ENCODE results near the gene ZBP1.
A peak's percentile ranks its signal among the peaks of the same experiment; 100 is the strongest.

ZBP1 gene

DNA sequence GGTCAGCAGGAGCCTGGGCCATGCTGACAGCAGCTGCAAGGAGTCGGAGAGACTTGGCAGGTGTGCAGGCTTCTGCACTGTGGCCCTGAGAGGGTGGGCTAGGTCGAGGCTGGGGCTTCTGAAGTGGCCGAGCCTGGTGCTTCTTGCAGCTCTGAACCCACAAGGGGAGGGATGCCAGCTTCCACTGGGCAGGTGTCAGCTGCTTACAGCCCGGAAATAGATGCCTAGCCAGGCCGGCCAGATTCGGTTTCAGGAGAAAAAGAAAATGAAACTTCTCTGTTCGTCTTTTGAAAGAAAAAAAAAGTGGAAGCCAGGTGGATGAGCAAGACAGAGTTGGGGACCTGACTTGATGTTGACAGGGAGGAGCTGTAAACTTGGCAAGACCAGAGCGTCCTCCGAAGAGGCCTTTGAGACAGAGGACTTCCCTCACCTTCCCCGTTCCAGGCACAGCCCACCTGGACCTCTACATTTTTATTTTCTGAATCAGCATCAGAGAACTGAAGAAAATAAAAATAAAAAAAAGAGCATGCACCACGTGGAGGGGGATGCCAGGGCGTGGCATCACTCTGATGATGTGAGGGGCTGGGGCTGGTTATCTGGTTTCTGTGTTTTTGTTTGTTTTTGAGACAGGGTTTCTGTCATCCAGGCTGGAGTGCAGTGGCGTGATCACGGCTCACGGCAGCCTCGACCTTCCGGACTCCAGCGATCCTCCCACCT is at the start of gene ZBP1:
TSS of gene ZBP1 (minus strand) at position 153 of the 717 bp plus-strand sequence. CDS start at position 22, 131 bp downstream.
- Mint-ChIP-seq H3K36me3 (ENCODE audit: low read depth) (peaks cover 8% of the 10 kb centered on the region), H3K27me3 (no peaks in the 10 kb centered on the region), H3K4me3 (peak within 1 kb of the TSS; percentile 75), H3K27ac (peak within 1 kb of the TSS; percentile 90), H3K4me1 (ENCODE audit: low read depth) (peaks cover 60% of the 10 kb centered on the region), H3K9me3 (peaks cover 5% of the 10 kb centered on the region)

- Mint-ChIP-seq H3K4me1 (ENCODE audit: low read depth) (peaks cover 15% of the 10 kb centered on the region), H3K27me3 (no peaks in the 10 kb centered on the region), H3K4me3 (no peak overlapping the region), H3K9me3 (no peaks in the 10 kb centered on the region), H3K27ac (no peak overlapping the region), H3K36me3 (ENCODE audit: low read depth) (no peaks in the 10 kb centered on the region)
Measured at GRCh38 chr20:57669632-57670031, 49.4 kb upstream of the ZBP1 start.

DNA sequence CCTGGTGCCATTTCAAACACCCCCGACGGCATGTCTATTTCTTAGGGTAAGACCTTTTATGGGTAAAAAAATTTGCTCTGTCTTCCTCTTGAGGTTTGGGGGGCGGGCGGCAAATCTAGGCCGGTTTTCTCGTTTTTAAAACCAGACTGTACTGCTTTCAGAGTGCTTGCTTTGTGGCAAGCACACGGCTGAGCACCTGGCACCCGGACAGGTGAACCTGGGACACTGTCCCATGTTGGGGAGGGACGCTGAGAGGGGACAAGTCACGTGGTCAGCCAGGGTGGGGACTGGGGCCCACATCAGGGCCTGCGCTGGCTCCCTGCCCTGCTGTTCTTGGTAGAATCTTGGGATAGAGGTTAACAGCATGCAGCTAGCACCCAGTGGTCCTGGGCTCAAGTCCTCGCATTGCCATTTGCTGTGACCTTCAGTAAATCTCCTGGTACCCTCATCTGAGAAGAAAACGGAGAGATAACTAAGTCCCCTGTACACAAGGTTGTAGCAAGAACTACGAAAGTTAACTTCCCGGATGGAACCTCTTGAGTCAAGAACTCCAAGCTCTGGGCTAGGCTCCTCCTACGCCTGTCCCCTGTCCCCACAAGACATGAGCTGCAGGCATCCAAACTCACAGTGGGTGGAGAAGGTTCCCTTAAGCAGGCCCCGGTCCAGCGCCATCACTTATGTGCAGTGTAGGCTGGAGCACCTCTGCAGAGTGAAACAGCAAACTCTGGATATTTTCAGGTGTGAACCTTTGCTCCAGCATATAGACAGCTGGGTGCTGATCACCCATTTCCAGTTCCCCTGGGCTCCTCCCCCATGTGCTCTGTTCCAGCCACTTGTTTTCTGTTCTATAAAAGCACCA is 47.9 kb upstream of the ZBP1 start:
- Mint-ChIP-seq H3K27ac (no peak overlapping the region), H3K4me1 (ENCODE audit: low read depth) (peaks cover 15% of the 10 kb centered on the region), H3K9me3 (no peaks in the 10 kb centered on the region), H3K4me3 (no peak overlapping the region), H3K27me3 (no peaks in the 10 kb centered on the region), H3K36me3 (ENCODE audit: low read depth) (no peaks in the 10 kb centered on the region)

- Mint-ChIP-seq H3K27me3 (no peaks in the 10 kb centered on the region), H3K9me3 (no peaks in the 10 kb centered on the region), H3K4me3 (no peak overlapping the region), H3K36me3 (ENCODE audit: low read depth) (no peaks in the 10 kb centered on the region), H3K4me1 (ENCODE audit: low read depth) (peaks cover 15% of the 10 kb centered on the region), H3K27ac (no peak overlapping the region)
Measured at GRCh38 chr20:57667388-57667787, 47.2 kb upstream of the ZBP1 start.

DNA sequence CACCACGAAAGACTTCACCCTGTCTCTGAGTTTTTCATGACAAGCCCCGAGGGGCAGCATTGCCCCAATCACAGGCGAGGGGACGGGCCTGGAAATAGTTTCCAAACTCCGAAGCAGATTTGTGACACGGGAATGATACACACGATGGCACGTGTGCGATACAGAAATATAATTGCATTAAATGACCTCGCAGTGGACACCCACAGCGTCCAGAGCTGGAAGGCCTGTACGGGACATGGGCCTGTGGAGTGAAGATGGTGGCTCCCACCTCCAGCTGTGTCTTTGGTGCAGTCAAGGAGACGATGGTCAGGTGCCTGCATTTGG is 46.6 kb upstream of the ZBP1 start:
- Mint-ChIP-seq H3K4me3 (no peak overlapping the region), H3K27ac (no peak overlapping the region), H3K4me1 (ENCODE audit: low read depth) (peaks cover 9% of the 10 kb centered on the region), H3K9me3 (no peaks in the 10 kb centered on the region), H3K27me3 (no peaks in the 10 kb centered on the region), H3K36me3 (ENCODE audit: low read depth) (no peaks in the 10 kb centered on the region)

- no peaks in the 10 kb centered on the region for H3K27me3 Mint-ChIP-seq
- H3K4me1 Mint-ChIP-seq (ENCODE audit: low read depth) = peaks cover 6% of the 10 kb centered on the region
- no peaks in the 10 kb centered on the region for H3K36me3 Mint-ChIP-seq (ENCODE audit: low read depth)
- no peaks in the 10 kb centered on the region for H3K9me3 Mint-ChIP-seq
- H3K27ac Mint-ChIP-seq = no peak overlapping the region
- no peak overlapping the region for H3K4me3 Mint-ChIP-seq
Measured at GRCh38 chr20:57666106-57666833, 46.0 kb upstream of the ZBP1 start.

DNA sequence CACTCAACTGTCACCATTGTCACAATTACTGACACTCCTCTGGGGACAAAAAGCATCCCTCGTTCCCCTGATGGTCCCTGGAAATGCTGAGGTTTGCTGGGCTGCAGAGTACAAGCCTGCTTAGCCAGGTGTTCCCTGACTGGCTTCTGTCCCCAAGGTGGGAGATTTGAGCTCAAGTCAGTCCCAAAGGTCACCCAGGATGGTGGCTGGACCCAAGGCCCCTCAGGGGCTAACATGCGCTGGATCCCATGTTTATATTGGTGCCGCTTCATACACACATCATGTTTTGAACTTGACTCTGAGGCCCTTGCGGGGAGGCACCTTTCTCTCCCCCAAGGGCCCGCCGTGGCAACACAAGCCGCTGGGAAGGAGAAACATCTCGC is 45.4 kb upstream of the ZBP1 start:
- Mint-ChIP-seq H3K9me3 (peaks cover 3% of the 10 kb centered on the region), H3K4me1 (ENCODE audit: low read depth) (peaks cover 6% of the 10 kb centered on the region), H3K27me3 (no peaks in the 10 kb centered on the region), H3K27ac (no peak overlapping the region), H3K36me3 (ENCODE audit: low read depth) (no peaks in the 10 kb centered on the region), H3K4me3 (no peak overlapping the region)

DNA sequence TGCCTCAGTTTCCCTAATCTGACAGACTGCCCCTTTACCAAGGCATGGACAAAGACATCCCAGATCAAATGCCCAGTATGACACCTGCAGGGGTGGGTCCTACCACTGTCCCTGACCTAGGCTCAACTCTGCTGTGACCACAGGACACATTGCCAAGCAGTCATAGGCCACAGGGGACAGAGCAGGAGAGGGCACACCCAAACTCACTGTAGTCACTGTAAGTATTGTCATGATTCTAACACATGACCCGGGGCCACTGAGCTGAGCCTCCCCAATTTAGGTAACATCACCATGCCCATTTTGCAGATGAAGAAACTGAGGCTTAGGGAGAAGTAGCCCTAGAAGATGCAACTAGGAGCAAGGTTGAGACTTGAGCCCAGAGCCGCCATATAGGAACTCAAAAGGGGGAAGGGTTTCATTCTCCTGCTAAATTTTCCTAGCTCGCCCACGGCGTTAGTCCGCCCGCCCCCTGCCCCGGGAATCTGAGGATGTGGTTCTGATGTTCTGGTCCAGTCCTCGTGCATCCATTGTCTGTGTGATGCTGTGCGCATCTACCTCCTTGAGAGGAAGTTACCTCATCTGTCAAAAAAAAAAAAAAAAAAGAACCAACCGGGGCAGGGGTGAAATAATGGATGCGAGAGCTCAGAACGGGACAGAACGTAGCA is 44.8 kb upstream of the ZBP1 start:
- Mint-ChIP-seq H3K36me3 (ENCODE audit: low read depth) (no peaks in the 10 kb centered on the region), H3K4me3 (no peak overlapping the region), H3K27me3 (no peaks in the 10 kb centered on the region), H3K9me3 (peaks cover 6% of the 10 kb centered on the region), H3K4me1 (ENCODE audit: low read depth) (peaks cover 6% of the 10 kb centered on the region), H3K27ac (no peak overlapping the region)

- H3K4me1 Mint-ChIP-seq (ENCODE audit: low read depth) = peaks cover 6% of the 10 kb centered on the region
- H3K9me3 Mint-ChIP-seq = peaks cover 6% of the 10 kb centered on the region
- no peaks in the 10 kb centered on the region for H3K27me3 Mint-ChIP-seq
- no peaks in the 10 kb centered on the region for H3K36me3 Mint-ChIP-seq (ENCODE audit: low read depth)
- no peak overlapping the region for H3K27ac Mint-ChIP-seq
- H3K4me3 Mint-ChIP-seq = no peak overlapping the region
Measured at GRCh38 chr20:57664476-57664875, 44.2 kb upstream of the ZBP1 start.

DNA sequence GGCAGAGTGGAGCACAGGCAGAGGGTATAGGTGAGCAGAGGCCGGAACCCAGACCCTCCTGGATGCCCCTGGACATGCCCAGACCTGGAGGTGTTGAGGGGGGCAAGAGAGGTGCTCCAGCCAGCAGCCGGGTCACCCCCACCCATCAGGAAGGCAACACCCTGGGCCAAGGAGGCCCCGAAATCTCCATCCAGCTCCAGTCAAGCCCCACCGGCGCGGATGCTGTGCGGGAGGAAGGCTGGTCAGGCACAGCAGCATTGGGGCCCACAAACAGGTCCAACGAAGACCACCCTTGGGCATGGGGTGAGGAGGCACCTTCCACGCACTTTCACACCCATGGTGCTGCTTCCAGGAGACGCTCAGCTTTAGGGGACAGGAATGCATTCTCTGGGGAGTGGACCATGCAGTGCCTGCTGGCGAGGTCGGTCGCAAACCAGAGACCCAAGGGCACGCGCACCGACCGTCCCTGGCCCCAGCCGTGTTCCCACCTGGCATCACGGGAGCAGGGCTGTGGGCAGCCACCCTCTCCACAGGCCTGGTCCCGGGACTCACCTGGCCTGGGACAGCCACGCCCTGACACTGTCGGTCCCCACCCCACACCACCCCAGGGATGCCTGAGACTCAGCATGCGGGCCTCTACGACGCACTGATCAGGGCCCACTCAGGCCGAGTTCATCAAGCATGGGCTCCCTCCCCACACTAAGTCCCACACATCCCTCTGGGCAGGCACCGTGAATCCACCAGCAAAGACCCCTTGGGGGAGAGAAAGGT is 43.6 kb upstream of the ZBP1 start:
- Mint-ChIP-seq H3K36me3 (ENCODE audit: low read depth) (no peaks in the 10 kb centered on the region), H3K27me3 (no peaks in the 10 kb centered on the region), H3K27ac (no peak overlapping the region), H3K4me3 (no peak overlapping the region), H3K4me1 (ENCODE audit: low read depth) (peaks cover 9% of the 10 kb centered on the region), H3K9me3 (peaks cover 6% of the 10 kb centered on the region)

DNA sequence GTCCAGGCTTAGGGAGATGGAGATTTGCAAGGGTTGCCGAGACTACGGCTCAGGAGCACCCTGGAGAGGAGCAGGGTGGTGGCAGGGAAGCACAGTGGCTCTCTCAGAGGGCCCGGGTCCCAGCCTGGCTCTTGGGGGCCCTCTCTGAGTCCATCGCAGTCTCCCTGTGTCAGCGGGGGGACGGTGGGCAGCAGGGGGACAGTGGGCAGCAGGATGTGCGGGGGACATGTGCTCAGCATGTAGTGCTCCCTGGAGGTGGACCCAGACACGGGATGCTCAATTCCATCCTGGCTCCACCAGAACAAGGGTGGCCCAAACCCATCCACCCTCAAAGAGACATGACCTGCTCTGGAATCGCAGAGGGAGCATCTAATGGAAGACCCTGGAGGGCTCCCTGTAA is 43.0 kb upstream of the ZBP1 start:
- Mint-ChIP-seq H3K4me3 (no peak overlapping the region), H3K27ac (no peak overlapping the region), H3K4me1 (ENCODE audit: low read depth) (peaks cover 13% of the 10 kb centered on the region), H3K9me3 (peaks cover 6% of the 10 kb centered on the region), H3K36me3 (ENCODE audit: low read depth) (no peaks in the 10 kb centered on the region), H3K27me3 (no peaks in the 10 kb centered on the region)

GRCh38 chr20:57662456-57663240 is 42.4 kb upstream of the ZBP1 start:
- Mint-ChIP-seq H3K9me3 (peaks cover 6% of the 10 kb centered on the region), H3K4me1 (ENCODE audit: low read depth) (peaks cover 15% of the 10 kb centered on the region), H3K4me3 (no peak overlapping the region), H3K36me3 (ENCODE audit: low read depth) (no peaks in the 10 kb centered on the region), H3K27me3 (no peaks in the 10 kb centered on the region), H3K27ac (no peak overlapping the region)

GRCh38 chr20:57661746-57662455 is 41.7 kb upstream of the ZBP1 start:
- Mint-ChIP-seq H3K27me3 (no peaks in the 10 kb centered on the region), H3K36me3 (ENCODE audit: low read depth) (no peaks in the 10 kb centered on the region), H3K9me3 (peaks cover 6% of the 10 kb centered on the region), H3K27ac (no peak overlapping the region), H3K4me3 (no peak overlapping the region), H3K4me1 (ENCODE audit: low read depth) (peaks cover 20% of the 10 kb centered on the region)
